Measurements from ENCODE around the gene CTTNBP2. TPM values are rescaled to one million over a fixed set of nuclear protein-coding genes. Genes with fewer than 3 reads are reported as not detected.

The CTTNBP2 gene
- total RNA-seq, 4 donors from 2014 or later, result 3.1 to 31.4 (median 4.8) TPM

DNA sequence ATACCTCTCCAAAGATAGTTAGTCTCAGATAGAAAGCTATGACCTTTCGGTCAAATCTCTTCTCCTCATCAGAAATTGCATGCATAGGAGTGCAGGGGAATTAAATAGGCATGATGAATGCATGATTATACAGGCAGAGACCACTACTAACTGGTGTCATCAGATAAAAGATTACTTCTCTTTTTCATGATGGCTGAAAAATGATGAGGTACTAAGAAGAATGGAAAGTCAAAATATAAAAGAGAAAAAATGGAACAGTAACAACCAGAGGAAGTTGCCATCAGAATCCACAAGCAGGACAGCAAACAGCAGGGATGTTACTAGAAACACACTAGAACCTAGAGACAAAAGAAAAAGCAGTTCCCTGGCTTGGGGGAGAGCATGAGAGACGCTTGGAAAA, 31.6 kb downstream of the CTTNBP2 start:
- no peaks in the 10 kb centered on the region for H3K27me3 ChIP-seq
- H3K4me1 ChIP-seq, result no peaks in the 10 kb centered on the region
- H3K9me3 ChIP-seq, result no peaks in the 10 kb centered on the region
- no peaks in the 10 kb centered on the region for H3K36me3 ChIP-seq
- no peak overlapping the region for H3K27ac ChIP-seq
- TF ChIP-seq, protein P1, sequence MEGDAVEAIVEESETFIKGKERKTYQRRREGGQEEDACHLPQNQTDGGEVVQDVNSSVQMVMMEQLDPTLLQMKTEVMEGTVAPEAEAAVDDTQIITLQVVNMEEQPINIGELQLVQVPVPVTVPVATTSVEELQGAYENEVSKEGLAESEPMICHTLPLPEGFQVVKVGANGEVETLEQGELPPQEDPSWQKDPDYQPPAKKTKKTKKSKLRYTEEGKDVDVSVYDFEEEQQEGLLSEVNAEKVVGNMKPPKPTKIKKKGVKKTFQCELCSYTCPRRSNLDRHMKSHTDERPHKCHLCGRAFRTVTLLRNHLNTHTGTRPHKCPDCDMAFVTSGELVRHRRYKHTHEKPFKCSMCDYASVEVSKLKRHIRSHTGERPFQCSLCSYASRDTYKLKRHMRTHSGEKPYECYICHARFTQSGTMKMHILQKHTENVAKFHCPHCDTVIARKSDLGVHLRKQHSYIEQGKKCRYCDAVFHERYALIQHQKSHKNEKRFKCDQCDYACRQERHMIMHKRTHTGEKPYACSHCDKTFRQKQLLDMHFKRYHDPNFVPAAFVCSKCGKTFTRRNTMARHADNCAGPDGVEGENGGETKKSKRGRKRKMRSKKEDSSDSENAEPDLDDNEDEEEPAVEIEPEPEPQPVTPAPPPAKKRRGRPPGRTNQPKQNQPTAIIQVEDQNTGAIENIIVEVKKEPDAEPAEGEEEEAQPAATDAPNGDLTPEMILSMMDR (IDR thresholded peaks at IDR 0.05), result no peak
- TF ChIP-seq POLR2A (IDR thresholded peaks at IDR 0.05), result no peak
- DNase-seq, result no peak
- no peak overlapping the region for H3K4me3 ChIP-seq

DNA sequence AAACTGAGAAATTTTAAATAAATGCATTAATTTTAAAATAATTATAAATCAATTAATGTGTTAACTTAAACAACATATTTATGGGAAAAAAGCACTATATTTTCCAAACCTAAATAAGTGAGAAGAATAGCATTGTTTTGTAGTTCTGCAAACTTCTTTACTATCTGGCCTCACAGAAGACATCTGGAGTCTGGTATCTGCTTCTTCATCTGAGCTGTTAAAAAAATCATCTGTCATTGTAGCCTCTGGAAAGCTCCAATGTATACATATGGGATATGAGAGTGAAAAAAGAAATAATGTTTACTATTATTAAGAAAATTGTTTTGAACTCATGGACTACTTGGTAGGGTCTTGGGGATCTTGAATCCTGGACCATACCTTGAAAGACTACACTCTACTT, 32.2 kb downstream of the CTTNBP2 start:
- Histone ChIP-seq H3K27me3 (no peaks in the 10 kb centered on the region), H3K36me3 (no peaks in the 10 kb centered on the region), H3K4me3 (no peak overlapping the region), H3K27ac (no peak overlapping the region), H3K4me1 (no peaks in the 10 kb centered on the region), H3K9me3 (no peaks in the 10 kb centered on the region)
- DNase-seq, result no peak
- no peak for TF ChIP-seq POLR2A (IDR thresholded peaks at IDR 0.05)
- TF ChIP-seq, protein P1 (IDR thresholded peaks at IDR 0.05), result no peak

DNA sequence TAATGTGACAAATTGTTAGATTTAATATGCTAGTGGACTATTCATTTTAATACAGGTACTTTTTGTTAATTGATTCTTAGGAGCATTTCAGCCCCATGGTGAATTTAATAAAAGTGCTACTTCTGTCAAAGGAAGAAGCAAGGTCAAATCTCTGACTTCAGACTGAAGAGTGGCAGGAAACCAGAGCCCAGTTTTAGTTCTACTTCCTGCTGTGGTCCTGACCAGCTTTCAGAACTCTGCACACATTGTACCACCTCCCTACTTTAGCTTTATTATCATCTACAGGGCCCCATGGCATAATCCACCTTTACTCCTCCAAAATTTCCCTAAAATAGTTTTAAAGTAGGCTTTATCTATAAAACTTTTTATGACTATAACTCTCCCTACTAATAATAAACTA, 33.7 kb downstream of the CTTNBP2 start:
- H3K9me3 ChIP-seq, result no peaks in the 10 kb centered on the region

DNA sequence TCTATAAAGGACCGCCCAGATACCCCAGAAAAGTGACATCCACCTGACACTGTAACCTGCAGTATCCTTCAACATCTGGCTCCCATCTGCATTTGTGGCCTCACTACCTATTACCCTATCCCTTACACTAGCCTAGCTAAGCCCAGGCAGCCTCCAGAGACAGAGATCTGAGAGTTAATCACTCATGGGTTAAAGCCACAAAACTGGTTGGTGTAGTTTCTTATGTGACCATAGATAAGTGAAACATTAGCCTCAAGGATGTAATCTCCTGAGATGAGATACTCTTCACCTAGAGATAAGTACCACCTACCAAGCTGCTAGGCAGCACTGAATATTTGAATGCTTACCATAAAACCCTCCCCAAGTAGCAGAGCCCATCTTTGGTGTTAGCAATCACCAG, 35.4 kb downstream of the CTTNBP2 start:
- H3K4me1 ChIP-seq, result no peaks in the 10 kb centered on the region
- no peak overlapping the region for H3K27ac ChIP-seq
- no peak for DNase-seq
- no peaks in the 10 kb centered on the region for H3K36me3 ChIP-seq
- no peaks in the 10 kb centered on the region for H3K27me3 ChIP-seq
- TF ChIP-seq, protein P1 (IDR thresholded peaks at IDR 0.05), result no peak
- TF ChIP-seq POLR2A (IDR thresholded peaks at IDR 0.05), result no peak
- no peak overlapping the region for H3K4me3 ChIP-seq
- H3K9me3 ChIP-seq, result no peaks in the 10 kb centered on the region

More for the DNA sequence above, 33.7 kb downstream of the CTTNBP2 start:
- H3K27ac ChIP-seq, result no peak overlapping the region
- no peak for DNase-seq
- no peak overlapping the region for H3K4me3 ChIP-seq
- no peaks in the 10 kb centered on the region for H3K4me1 ChIP-seq
- TF ChIP-seq, protein P1 (IDR thresholded peaks at IDR 0.05), result no peak
- TF ChIP-seq POLR2A (IDR thresholded peaks at IDR 0.05), result no peak
- H3K27me3 ChIP-seq, result no peaks in the 10 kb centered on the region
- H3K36me3 ChIP-seq, result no peaks in the 10 kb centered on the region

DNA sequence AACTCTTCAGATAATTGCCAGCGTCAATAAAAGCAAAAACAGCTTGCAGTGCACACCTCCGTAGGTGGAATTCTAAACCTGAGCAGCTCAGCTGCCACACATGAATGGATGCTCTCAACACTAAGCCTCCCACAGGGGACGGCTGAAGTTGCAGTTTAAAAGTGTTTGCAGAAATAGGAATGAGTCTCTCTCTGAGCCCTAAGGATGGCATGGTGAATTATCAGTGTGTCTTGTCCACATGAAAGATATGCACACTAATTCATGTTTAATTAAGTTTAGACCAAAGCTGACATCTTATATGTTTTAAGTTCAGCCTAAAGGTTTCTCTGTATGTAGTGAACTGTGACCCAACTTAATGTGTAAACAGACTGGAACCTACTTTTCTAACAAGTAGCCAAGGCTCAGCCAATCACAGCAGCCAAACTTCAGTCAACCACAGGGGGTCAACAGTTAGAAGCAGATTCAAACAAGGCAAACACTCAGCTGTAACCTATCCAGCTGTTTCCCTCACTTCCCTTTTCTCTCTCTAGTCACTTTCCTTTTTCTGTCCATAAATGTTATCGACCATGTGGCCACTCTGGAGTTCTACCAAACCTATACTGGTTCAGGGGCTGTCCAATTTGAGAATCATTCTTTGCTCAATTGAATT, 38.1 kb downstream of the CTTNBP2 start:
- no peaks in the 10 kb centered on the region for H3K9me3 ChIP-seq
- no peak overlapping the region for H3K4me3 ChIP-seq
- H3K27me3 ChIP-seq, result no peaks in the 10 kb centered on the region
- DNase-seq, result no peak
- peaks cover 0 to 2% (median 0%) of the 10 kb centered on the region in 4 donors for H3K4me1 ChIP-seq
- H3K36me3 ChIP-seq, result no peaks in the 10 kb centered on the region
- no peak overlapping the region for H3K27ac ChIP-seq
- TF ChIP-seq, protein P1 (IDR thresholded peaks at IDR 0.05), result no peak
- TF ChIP-seq POLR2A (IDR thresholded peaks at IDR 0.05), result no peak
